Urothelium cell line (cell line): ENCODE results near the gene SMIM35.

Source experiments
- DNase-seq: peaks from one replicate; pipeline ENCODE4 v3.0.0; 2011; ENCODE audit warnings: low spot score, mixed read lengths
- FAIRE-seq: peaks from 2 replicates; lab custom pipeline; 2011; peaks lifted over from hg19 to GRCh38; lab: Jason Lieb, UNC

Gene SMIM35

GRCh38 chr11:118060081-118060661 lies 26.6 kb downstream of the SMIM35 start:
- no peak for FAIRE-seq
- no peak for DNase-seq

- no peak for FAIRE-seq
Measured at GRCh38 chr11:118059246-118059940, 27.4 kb downstream of the SMIM35 start.

DNA sequence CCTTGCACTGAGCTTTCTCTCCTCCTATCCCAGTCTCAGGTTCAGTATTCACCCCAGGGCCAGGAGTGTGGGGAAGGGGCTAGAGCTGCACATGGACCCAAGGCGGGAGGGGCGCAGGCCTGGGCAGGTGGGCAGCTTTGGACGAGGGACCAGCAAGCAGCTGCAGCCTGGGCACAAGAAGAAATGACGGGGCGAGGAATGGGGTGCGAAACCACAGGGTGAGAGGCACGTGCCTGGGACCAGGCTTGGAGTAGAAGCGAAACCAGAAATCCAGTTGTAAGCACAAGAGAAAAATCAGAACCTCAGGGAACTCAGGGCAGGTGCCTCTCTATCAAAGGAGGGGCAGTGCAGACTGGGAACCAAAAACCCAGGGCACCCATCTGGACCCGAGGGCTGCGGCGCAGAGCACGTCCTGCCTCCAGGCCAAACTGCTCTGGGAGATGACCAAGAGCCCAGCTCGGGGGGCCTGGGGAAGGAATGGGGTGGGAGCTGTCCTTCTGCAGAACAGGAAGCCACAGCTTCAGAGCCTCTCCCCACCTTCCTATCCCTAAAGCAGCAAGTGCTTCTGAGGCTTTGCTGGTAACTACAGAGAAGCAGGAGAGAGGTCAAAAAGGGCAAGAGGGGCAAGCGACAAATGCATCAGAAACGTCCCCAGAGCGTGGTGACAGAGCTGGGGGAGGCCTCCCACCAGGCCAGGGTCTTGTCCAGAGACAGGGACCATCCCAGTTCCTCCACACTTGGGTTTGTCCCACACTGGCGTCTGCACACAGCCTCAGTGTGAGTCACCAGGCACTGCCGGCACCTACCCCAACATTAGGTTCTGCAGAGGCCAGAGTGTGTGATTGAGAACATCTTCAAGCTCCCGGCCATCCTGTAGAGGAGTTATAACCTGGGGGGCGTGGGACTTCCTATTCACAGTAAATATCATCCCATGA lies 28.2 kb downstream of the SMIM35 start:
- FAIRE-seq, result no peak
- no peak for DNase-seq

More at GRCh38 chr11:118059246-118059940, 27.4 kb downstream of the SMIM35 start:
- DNase-seq, result no peak

DNA sequence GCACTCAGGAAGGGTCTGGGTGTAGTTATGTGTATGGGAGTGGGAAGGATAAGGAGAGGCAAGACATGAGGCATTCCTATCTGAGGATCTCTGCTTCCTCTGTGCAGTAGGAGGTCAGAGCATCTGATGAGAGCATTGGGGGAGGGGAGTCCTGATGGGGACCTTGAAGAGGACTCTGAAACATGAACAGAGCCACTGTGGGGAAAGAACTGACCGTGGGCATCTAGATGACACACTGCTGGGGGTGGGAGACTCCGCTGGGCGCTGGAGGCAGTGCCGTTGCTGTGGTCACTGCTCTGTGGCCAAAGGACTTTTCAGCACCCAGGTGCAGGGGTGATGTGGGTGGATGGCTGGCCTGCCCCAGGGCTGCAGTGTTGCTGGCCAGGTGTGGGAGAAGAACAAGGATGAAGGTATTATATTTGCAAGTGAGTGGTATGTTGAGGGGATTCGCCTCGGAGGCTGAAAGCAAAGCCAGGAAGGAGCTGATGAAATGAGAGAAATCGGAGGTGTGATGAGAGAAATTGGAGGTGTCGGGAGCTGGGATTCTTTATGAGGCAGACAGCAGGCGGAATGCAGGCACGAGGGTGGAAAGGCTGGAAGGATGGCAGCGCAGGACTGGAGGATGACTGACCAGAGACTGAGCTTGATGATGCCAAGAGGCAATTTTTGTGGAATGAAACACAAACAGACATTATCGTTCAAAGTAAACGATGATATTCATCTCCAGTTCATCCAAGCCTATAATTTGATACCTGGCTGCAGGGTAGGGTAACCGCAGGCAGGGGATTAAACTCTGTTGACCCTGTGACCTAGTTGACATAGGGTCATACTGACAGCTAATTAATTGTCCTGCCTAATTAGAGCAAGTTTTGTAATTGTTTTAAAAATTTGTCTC lies 29.3 kb downstream of the SMIM35 start:
- FAIRE-seq, result no peak
- no peak for DNase-seq

GRCh38 chr11:118056806-118057205 lies 30.0 kb downstream of the SMIM35 start:
- FAIRE-seq, result no peak
- DNase-seq, result no peak

DNA sequence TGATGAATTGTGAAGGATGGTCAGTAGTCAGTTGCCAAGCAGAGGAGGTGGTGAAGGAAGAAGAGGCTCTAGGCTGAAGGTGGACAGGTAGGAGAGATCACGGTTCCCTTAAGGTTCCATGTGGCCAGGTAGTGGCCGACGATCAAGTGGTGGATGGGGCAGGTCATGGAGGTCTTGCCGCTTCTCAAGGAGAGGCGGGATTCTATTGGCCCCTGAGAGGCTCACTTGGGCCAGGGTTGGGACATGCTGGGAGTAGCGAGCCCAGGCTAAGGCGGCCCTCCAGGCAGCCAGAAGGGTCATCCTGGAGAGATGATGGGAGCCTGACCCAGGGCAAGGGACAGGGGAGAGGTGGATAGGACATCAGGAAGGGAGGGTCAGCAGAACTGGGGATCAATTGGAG lies 30.8 kb downstream of the SMIM35 start:
- FAIRE-seq, result no peak
- no peak for DNase-seq

DNA sequence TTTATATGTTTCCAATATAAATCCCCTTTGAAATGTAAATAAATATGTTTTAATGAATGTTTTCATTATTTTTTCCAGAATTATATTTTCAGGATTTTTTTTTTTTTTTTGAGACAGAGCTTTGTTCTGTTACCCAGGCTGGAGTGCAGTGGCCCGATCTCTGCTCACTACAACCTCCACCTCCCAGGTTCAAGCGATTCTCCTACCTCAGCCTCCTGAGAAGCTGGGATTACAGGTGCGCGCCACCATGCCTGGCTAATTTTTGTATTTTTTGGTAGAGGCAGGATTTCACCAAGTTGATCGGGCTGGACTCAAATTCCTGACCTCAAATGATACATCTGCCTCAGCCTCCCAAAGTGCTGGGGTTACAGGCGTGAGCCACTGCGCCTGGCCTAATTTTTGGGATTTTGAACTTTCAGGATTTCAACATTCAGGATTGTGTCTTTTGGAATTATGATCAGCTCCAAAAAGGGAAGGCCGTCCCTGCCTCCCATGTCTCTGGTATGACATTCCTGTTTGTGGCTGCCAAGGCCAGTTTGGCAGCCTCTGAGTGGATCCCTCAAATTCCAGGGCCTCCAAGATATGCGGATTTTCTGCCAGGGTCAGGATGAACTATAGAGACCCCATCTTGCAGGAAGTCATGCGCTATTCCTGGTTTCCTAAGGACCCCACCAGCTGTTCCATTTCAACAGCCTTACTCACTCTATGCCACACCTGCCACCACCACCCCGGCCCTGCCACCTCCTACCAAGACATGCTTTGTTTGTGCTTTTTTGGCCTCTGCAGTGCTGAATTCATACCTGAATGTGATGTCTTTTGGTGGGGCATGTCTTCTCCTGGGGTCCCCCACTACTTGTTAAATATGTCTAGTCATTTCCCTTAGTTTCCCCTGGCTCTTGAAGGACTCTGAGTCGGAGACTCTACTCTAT lies 31.8 kb downstream of the SMIM35 start:
- DNase-seq (no peak), FAIRE-seq (no peak)

DNA sequence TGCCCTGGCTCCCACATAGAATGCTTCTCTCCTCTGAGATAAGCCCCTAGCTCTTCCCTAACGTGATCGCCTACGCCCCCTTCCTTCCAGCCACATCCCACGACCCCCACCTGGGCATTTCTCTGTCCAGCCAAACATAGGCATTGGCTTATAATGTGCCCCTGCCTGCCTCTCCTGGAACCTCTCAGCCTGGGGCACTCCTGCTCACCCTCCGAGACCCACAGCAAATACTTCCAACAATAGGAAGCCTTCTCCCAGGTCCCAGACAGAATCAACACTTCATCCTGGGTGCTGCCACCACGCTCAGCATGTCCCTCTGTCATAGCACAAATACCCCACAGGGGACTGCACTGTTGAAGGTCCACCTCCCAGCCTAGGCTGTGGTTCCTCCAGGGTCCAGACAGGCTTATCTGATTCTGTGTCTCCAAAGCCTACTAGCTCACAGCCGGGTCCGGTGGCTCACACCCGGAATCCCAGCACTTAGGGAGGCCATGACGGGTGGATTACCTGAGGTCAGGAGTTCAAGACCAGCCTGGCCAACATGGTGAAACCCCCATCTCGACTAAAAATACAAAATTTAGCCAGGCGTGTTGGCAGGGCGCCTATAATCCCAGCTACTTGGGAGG lies 34.1 kb downstream of the SMIM35 start:
- FAIRE-seq (no peak), DNase-seq (no peak)

DNA sequence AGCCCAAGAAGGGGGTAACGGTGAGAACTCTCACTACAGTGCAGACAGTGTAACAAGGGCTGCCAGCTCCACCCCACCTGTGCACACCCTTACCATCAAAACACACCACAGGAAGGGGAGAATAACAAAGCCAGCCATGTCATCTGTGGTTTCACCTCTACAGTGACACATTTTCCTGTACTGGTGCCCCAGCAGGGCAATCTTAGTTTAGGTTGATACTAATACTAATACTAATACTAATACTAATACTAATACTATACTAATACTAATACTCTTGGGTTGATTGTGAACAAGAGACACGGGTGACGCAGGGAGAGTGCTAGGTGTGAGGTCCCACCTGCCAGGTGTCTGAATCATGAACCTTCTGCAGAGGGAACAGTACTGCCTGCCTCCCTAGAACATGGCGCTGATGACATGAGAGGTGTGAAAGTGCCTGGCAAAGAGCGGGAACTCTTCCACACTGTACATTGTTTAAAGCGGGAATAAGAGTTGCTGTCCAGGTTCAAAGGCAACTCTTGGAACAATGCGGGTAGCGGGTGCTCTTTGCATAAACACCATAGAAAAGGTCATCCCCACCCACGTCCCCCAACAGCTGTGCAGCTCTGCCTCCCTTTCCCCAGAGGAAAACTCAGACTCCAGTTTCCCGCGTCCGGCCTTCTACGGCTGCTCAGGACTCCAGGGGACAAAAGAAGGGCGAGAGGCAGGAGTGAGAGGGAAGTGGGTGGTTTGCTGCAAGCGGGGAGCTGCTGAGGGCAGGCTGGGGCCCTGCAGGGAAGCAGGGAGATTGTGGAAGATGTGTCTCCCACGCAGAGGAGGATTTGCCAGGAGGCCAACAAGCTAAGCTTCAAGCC lies 34.9 kb downstream of the SMIM35 start:
- DNase-seq (no peak), FAIRE-seq (no peak)

DNA sequence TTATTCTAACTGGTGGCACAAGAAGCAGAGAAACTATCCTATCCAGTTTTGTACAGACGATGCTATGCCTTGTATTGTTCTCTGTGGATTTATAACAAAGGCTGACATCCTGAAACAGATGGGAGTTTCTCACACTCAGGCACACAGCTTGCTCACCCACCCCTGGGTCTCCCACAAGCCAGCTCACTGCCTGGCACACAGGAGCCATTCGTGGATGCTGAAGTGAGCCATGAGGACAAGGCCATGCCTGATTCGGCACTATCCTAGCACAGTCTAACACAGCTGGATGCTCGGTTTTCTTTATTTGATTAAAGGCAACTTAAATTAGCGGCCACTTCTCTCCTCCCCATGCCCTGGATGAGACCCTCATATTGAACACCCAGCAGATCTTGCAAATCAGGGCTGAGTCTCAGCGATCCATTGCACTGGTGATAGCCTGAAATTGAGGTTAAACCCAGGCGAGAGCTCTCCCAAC lies 35.6 kb downstream of the SMIM35 start:
- no peak for FAIRE-seq
- no peak for DNase-seq

GRCh38 chr11:118050208-118050891 lies 36.4 kb downstream of the SMIM35 start:
- DNase-seq, result no peak
- no peak for FAIRE-seq

DNA sequence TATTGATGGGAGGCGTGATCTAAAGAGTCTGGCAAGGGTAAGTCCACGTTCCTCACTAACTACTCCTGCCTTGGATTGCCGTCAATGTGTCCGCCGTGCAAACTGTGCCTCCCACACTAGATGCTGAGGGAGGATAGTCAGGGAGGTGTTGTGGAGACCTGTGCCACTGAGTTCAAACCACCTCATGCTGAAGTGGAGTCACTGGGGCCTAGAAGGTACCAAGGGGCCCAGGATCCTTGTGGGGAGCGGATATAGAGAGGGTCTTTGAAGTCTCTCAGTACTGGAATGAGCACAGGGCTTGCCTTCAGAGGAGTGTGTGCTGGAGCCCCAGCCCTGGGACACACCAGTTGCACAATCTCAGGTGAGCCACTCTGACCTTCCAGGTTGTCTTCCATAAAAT lies 37.0 kb downstream of the SMIM35 start:
- no peak for DNase-seq

GRCh38 chr11:118048472-118049370 lies 38.0 kb downstream of the SMIM35 start:
- FAIRE-seq (no peak), DNase-seq (no peak)

More for the DNA sequence above, 37.0 kb downstream of the SMIM35 start:
- FAIRE-seq, result no peak

DNA sequence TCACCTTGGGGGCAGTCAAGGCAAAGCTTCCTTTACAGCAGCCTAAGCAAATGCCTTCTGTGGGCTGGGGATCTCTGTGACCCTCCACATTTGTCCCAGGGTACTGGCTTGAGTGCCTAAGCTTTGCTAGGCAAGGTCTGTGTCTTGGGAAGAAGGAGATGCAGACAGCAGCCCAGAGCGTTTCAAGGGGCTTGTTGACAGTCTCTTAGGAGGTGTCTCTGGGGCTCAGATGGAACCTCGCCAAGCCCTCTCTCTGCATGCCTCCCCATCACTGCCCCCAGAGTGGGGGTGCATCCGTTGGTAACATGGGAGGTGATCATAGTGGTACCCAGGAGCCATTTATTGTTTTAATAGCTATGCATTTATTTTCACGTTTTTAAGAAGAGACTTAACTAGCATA lies 39.0 kb downstream of the SMIM35 start:
- no peak for DNase-seq
- FAIRE-seq, result no peak

GRCh38 chr11:118046964-118047700 lies 39.6 kb downstream of the SMIM35 start:
- FAIRE-seq, result no peak
- DNase-seq, result no peak
